Stimulated activated CD4-positive, alpha-beta T cell treated with anti-CD3 and anti-CD28 coated beads, Interleukin-15, amount 100 ng/mL, for 24 hours (primary cell): ENCODE data around the gene CEACAM5.
"Not testable (repeated sequence)": the region's sequence is repeated elsewhere in the genome, so short reads cannot be mapped to it uniquely, and the experiment has no call there.

Source experiments
- DNase-seq: peaks from one replicate; pipeline ENCODE4 v3.0.0-alpha.2; 2020

CEACAM5 gene

DNA sequence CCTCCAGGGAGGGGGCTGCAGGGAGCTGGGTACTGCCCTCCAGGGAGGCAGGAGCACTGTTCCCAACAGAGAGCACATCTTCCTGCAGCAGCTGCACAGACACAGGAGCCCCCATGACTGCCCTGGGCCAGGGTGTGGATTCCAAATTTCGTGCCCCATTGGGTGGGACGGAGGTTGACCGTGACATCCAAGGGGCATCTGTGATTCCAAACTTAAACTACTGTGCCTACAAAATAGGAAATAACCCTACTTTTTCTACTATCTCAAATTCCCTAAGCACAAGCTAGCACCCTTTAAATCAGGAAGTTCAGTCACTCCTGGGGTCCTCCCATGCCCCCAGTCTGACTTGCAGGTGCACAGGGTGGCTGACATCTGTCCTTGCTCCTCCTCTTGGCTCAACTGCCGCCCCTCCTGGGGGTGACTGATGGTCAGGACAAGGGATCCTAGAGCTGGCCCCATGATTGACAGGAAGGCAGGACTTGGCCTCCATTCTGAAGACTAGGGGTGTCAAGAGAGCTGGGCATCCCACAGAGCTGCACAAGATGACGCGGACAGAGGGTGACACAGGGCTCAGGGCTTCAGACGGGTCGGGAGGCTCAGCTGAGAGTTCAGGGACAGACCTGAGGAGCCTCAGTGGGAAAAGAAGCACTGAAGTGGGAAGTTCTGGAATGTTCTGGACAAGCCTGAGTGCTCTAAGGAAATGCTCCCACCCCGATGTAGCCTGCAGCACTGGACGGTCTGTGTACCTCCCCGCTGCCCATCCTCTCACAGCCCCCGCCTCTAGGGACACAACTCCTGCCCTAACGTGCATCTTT lies 7.8 kb upstream of the CEACAM5 start:
- no peak for DNase-seq

DNA sequence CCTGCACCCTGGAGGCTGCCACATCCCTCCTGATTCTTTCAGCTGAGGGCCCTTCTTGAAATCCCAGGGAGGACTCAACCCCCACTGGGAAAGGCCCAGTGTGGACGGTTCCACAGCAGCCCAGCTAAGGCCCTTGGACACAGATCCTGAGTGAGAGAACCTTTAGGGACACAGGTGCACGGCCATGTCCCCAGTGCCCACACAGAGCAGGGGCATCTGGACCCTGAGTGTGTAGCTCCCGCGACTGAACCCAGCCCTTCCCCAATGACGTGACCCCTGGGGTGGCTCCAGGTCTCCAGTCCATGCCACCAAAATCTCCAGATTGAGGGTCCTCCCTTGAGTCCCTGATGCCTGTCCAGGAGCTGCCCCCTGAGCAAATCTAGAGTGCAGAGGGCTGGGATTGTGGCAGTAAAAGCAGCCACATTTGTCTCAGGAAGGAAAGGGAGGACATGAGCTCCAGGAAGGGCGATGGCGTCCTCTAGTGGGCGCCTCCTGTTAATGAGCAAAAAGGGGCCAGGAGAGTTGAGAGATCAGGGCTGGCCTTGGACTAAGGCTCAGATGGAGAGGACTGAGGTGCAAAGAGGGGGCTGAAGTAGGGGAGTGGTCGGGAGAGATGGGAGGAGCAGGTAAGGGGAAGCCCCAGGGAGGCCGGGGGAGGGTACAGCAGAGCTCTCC lies 6.9 kb upstream of the CEACAM5 start:
- peak; percentile 12 for DNase-seq

DNA sequence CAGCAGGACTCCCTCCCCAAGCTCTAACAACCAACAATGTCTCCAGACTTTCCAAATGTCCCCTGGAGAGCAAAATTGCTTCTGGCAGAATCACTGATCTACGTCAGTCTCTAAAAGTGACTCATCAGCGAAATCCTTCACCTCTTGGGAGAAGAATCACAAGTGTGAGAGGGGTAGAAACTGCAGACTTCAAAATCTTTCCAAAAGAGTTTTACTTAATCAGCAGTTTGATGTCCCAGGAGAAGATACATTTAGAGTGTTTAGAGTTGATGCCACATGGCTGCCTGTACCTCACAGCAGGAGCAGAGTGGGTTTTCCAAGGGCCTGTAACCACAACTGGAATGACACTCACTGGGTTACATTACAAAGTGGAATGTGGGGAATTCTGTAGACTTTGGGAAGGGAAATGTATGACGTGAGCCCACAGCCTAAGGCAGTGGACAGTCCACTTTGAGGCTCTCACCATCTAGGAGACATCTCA lies 6.2 kb upstream of the CEACAM5 start:
- no peak for DNase-seq

DNA sequence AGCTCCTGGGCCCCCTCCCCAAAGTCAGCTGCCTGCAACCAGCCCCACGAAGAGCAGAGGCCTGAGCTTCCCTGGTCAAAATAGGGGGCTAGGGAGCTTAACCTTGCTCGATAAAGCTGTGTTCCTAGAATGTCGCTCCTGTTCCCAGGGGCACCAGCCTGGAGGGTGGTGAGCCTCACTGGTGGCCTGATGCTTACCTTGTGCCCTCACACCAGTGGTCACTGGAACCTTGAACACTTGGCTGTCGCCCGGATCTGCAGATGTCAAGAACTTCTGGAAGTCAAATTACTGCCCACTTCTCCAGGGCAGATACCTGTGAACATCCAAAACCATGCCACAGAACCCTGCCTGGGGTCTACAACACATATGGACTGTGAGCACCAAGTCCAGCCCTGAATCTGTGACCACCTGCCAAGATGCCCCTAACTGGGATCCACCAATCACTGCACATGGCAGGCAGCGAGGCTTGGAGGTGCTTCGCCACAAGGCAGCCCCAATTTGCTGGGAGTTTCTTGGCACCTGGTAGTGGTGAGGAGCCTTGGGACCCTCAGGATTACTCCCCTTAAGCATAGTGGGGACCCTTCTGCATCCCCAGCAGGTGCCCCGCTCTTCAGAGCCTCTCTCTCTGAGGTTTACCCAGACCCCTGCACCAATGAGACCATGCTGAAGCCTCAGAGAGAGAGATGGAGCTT lies 4.7 kb upstream of the CEACAM5 start:
- DNase-seq: no peak

GRCh38 chr19:41705393-41706174 lies 2.8 kb upstream of the CEACAM5 start:
- peak; percentile 53 for DNase-seq

DNA sequence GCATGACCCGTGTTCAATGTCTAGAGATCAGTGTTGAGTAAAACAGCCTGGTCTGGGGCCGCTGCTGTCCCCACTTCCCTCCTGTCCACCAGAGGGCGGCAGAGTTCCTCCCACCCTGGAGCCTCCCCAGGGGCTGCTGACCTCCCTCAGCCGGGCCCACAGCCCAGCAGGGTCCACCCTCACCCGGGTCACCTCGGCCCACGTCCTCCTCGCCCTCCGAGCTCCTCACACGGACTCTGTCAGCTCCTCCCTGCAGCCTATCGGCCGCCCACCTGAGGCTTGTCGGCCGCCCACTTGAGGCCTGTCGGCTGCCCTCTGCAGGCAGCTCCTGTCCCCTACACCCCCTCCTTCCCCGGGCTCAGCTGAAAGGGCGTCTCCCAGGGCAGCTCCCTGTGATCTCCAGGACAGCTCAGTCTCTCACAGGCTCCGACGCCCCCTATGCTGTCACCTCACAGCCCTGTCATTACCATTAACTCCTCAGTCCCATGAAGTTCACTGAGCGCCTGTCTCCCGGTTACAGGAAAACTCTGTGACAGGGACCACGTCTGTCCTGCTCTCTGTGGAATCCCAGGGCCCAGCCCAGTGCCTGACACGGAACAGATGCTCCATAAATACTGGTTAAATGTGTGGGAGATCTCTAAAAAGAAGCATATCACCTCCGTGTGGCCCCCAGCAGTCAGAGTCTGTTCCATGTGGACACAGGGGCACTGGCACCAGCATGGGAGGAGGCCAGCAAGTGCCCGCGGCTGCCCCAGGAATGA lies 1.5 kb upstream of the CEACAM5 start:
- peak; percentile 80 for DNase-seq

DNA sequence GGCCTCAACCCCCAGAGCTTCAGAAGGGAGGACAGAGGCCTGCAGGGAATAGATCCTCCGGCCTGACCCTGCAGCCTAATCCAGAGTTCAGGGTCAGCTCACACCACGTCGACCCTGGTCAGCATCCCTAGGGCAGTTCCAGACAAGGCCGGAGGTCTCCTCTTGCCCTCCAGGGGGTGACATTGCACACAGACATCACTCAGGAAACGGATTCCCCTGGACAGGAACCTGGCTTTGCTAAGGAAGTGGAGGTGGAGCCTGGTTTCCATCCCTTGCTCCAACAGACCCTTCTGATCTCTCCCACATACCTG lies 969 bp upstream of the CEACAM5 start:
- no peak for DNase-seq

DNA sequence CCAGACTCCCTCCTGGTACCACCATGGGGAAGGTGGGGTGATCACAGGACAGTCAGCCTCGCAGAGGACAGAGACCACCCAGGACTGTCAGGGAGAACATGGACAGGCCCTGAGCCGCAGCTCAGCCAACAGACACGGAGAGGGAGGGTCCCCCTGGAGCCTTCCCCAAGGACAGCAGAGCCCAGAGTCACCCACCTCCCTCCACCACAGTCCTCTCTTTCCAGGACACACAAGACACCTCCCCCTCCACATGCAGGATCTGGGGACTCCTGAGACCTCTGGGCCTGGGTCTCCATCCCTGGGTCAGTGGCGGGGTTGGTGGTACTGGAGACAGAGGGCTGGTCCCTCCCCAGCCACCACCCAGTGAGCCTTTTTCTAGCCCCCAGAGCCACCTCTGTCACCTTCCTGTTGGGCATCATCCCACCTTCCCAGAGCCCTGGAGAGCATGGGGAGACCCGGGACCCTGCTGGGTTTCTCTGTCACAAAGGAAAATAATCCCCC lies 505 bp upstream of the CEACAM5 start:
- no peak for DNase-seq

DNA sequence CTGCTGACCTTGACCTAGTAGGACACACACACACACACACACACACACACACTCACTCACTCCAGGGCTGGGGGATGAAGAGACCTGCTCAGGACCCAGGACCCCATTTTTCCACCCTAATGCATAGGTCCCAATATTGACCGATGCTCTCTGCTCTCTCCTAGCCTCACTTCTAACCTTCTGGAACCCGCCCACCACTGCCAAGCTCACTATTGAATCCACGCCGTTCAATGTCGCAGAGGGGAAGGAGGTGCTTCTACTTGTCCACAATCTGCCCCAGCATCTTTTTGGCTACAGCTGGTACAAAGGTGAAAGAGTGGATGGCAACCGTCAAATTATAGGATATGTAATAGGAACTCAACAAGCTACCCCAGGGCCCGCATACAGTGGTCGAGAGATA lies 1.1 kb downstream of the CEACAM5 start:
- DNase-seq: not testable (repeated sequence)

DNA sequence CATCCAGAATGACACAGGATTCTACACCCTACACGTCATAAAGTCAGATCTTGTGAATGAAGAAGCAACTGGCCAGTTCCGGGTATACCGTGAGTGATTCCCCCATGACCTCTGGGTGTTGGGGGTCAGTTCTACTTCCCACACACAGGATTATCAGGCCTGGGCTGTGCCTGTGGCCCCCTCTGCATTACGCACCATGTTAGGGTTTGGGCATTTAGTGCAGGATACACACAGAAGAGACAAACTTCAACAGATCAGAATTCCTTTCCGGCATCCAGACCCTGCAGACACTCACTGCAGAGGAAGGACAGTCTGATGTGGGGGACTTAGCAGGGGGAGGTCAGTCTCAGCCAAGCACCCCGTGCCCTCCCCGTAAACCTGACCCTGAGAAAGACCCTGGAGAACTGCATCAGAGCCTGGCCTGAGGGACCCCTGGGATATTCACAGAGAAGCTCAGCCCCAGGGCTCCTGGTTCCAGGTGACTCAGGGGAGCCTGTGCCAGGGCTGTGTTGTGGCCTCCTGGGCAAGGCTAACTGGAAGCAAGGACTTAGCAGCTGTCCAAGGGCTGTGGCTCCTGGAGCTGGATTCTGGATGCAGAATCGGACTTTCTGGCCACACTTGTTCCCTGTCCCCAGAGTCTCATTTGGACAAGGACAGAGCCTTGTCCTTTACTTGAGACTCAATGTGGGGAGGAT lies 1.7 kb downstream of the CEACAM5 start:
- no peak for DNase-seq

GRCh38 chr19:41711376-41712261 lies 3.2 kb downstream of the CEACAM5 start:
- DNase-seq: no peak

GRCh38 chr19:41714598-41714997 lies 6.2 kb downstream of the CEACAM5 start:
- no peak for DNase-seq

DNA sequence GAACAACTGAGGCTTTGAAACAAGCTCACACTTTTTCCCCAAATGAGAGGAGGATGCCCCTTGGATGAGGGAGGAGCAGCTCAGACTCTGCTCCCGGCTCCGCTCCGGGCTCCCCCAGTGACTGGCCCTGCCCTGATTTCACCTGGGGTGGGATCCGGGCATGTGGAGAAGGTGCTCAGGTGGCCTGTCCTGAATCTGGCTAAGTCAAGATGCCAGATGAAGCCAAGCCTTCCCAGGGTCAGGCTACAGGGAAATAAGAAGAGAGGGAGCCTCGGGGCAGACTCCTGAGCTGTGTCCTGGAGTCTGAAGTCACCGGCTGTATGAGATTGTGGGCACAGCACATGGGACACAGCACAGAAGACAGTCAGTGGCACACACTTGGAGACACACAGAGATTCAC lies 10.3 kb downstream of the CEACAM5 start:
- no peak for DNase-seq

DNA sequence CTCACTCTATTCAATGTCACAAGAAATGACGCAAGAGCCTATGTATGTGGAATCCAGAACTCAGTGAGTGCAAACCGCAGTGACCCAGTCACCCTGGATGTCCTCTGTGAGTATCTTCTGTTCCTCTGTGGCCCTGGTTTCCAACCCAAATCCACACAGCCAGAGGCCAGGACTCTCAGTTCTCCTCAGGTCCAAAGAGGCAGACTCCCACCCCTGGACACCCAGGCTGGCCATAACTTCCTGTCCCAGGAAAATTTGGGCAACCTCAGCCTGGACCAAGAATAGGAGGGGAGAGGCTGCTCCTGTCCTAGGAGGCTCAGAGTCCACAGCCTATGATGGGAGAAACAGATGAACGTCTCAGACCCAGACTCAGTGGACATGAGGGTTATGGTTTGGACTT lies 11.7 kb downstream of the CEACAM5 start:
- DNase-seq: no peak

GRCh38 chr19:41726493-41726892 lies 18.1 kb downstream of the CEACAM5 start:
- DNase-seq: no peak

GRCh38 chr19:41734156-41734555 lies 25.7 kb downstream of the CEACAM5 start:
- no peak for DNase-seq

GRCh38 chr19:41734585-41734984 lies 26.2 kb downstream of the CEACAM5 start:
- DNase-seq: no peak

DNA sequence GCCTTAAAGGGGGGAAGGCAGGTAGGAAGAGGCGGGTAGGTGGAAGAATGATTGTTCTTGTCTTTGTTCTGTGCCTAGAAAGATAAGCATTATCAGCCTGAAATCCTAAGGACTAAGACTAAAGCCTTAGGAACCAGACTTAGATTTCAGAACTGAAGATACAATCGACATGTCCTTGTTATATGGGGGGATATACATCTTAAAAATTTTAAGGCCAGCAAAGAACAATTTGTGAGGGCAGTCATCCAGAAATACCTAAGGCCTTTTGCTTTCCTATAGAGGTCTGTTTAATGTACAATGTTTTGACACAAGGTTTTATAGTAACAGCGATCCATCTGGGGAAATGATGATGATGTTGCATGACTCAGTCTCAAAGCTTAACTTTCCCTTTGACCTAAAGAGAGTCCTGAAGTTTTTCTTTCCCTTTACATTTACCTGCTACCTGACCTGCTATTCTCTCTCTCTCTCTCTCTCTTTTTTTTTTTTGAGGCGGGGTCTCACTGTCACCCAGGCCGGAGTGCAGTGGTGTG lies 26.7 kb downstream of the CEACAM5 start:
- DNase-seq: no peak

DNA sequence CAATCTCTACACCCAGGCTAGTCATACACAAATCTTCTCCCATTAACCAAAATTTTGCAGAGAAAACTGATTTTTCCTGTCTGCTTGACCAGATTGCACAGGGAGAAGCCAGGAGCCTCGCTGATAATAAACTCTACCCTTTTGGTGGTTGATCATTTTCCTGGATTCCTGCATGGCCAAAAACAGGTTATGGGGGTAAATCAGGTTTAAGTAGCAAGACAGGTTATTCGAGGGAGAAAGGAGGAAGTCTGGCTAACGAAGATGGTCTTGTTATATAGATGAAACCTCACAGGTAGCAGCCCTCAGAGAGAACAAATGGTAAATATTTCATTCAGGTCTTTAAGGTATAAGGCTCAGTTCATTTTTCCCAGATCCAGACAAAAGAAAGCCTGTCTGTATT lies 30.9 kb downstream of the CEACAM5 start:
- DNase-seq: no peak
